PC-3 (cell line): ENCODE data around the gene TRIM61. TPM values are rescaled to one million over a fixed set of nuclear protein-coding genes. Genes with fewer than 3 reads are reported as not detected.

Experiments
- ATAC-seq: fragments of 200-7000 bp; cut with Tn5 transposase; 2 replicates; pipeline ENCODE4 v1.9.1; 2020; ENCODE audit warnings: mild to moderate bottlenecking, moderate library complexity
- BruUV-seq: library from RNA; stranded (reverse); fragments of 400-500 nt; replicated peaks from 2 replicates; lab custom pipeline; 2021; lab: Mats Ljungman, UMichigan
- CTCF ChIA-PET: fragments of 300-600 bp; sonication (Branson Sonifier 250); formaldehyde crosslinking; loops from one replicate; lab custom pipeline; 2022; ENCODE audit warnings: antibody characterized with exemption; lab: Charles Lee
- POLR2A ChIA-PET: fragments of 300-600 bp; sonication (Branson Sonifier 250); formaldehyde crosslinking; loops from one replicate; lab custom pipeline; 2022; ENCODE audit warnings: antibody characterized with exemption; ENCODE audit not compliant: unreplicated experiment; lab: Charles Lee
- DNase-seq: peaks from one replicate; pipeline ENCODE4 v3.0.0-alpha.2; 2015
- H2AFZ ChIP-seq: fragments of 300-600 bp; sonication (generic); 2 replicates; pipeline ENCODE4 v1.6.0; 2016; ENCODE audit warnings: antibody characterized with exemption, low read length
- H3F3A ChIP-seq: fragments of 300-600 bp; sonication (generic); one replicate; pipeline ENCODE4 v1.6.0; 2017; ENCODE audit warnings: antibody characterized with exemption, low read length, control low read depth, mild to moderate bottlenecking; ENCODE audit not compliant: unreplicated experiment
- H3K27ac ChIP-seq: fragments of 300-600 bp; sonication (generic); 2 replicates; pipeline ENCODE4 v1.5.1; 2016; ENCODE audit warnings: mild to moderate bottlenecking, low read length
- H3K27me3 ChIP-seq: fragments of 300-600 bp; sonication (generic); 2 replicates; pipeline ENCODE4 v1.6.1; 2016; ENCODE audit warnings: low read length, mixed read lengths
- H3K36me3 ChIP-seq: fragments of 300-600 bp; sonication (generic); 2 replicates; pipeline ENCODE4 v1.6.1; 2016; ENCODE audit warnings: low read depth, mixed run types, low read length, mixed read lengths
- H3K4me1 ChIP-seq: fragments of 300-600 bp; sonication (generic); 2 replicates; pipeline ENCODE4 v1.5.1; 2016; ENCODE audit warnings: low read length; ENCODE audit not compliant: insufficient read depth
- H3K4me2 ChIP-seq: fragments of 300-600 bp; sonication (generic); 2 replicates; pipeline ENCODE4 v1.6.0; 2016; ENCODE audit warnings: low read length
- H3K4me3 ChIP-seq: fragments of 300-600 bp; sonication (generic); 2 replicates; pipeline ENCODE4 v1.5.1; 2016; ENCODE audit warnings: mild to moderate bottlenecking, low read length, mixed read lengths
- H3K79me2 ChIP-seq: fragments of 300-600 bp; sonication (generic); 2 replicates; pipeline ENCODE4 v1.6.1; 2017; ENCODE audit warnings: low read length, mixed read lengths
- H3K9ac ChIP-seq: fragments of 300-600 bp; sonication (generic); 2 replicates; pipeline ENCODE4 v1.6.0; 2016; ENCODE audit warnings: mild to moderate bottlenecking, low read length
- H3K9me2 ChIP-seq: fragments of 300-600 bp; sonication (generic); replicated peaks from 2 replicates; pipeline ENCODE4 v1.6.1; 2016; ENCODE audit warnings: mixed run types, low read length, mixed read lengths
- H3K9me3 ChIP-seq: fragments of 300-600 bp; sonication (generic); 2 replicates; pipeline ENCODE4 v1.6.1; 2016; ENCODE audit warnings: low read length, mixed read lengths
- H4K20me1 ChIP-seq: fragments of 300-600 bp; sonication (generic); 2 replicates; pipeline ENCODE4 v1.6.1; 2016; ENCODE audit warnings: low read length, mixed read lengths
- CTCF ChIP-seq: fragments of 300-600 bp; sonication (generic); conservative IDR thresholded peaks from 2 replicates; pipeline ENCODE4 v1.5.1; 2017; ENCODE audit warnings: antibody characterized with exemption, low read depth, mild to moderate bottlenecking, low read length
- EZH2 ChIP-seq: fragments of 300-600 bp; sonication (generic); IDR thresholded peaks from one replicate; pipeline ENCODE4 v1.6.1; 2017; ENCODE audit warnings: antibody characterized with exemption, mild to moderate bottlenecking, low read length; ENCODE audit not compliant: unreplicated experiment
- EZH2phosphoT487 ChIP-seq: fragments of 300-600 bp; sonication (generic); IDR thresholded peaks from 2 replicates; pipeline ENCODE4 v1.6.1; 2018; ENCODE audit warnings: mild to moderate bottlenecking, antibody characterized with exemption, low read length, borderline replicate concordance
- intact Hi-C: fragments of 100-400 bp; cut with micrococcal nuclease; formaldehyde crosslinking; loops from 2 replicates; pipeline ENCODE4 v1.9.0; 2023
- total RNA-seq: library from RNA; depleted of rRNA; stranded (reverse); fragments of >200 nt; gene quantifications from 2 replicates; pipeline ENCODE4 v1.2.3, GENCODE V29; 2014

Gene TRIM61
- total RNA-seq, 1 experiment from 2014 or later = not detected

- Histone ChIP-seq H3K79me2 (no peaks in the 10 kb centered on the region), H3F3A (no peaks in the 10 kb centered on the region), H4K20me1 (no peaks in the 10 kb centered on the region), H3K9me3 (no peaks in the 10 kb centered on the region), H3K9ac (no peak overlapping the region), H3K4me1 (no peaks in the 10 kb centered on the region), H2AFZ (no peak overlapping the region), H3K36me3 (no peaks in the 10 kb centered on the region), H3K27ac (no peak overlapping the region), H3K4me3 (no peak overlapping the region), H3K4me2 (no peak overlapping the region), H3K9me2 (no peaks in the 10 kb centered on the region), H3K27me3 (no peaks in the 10 kb centered on the region)
- TF ChIP-seq CTCF = no peak
- no peak for TF ChIP-seq EZH2phosphoT487
- TF ChIP-seq EZH2 = no peak
- ChIA-PET POLR2A (no interaction called here), CTCF (no interaction called here)
- intact Hi-C loops = no loop called here
- no TSS peak for BruUV-seq
- DNase-seq = no peak
- no peak for ATAC-seq
Measured at GRCh38 chr4:164946810-164947209, 30.6 kb downstream of the TRIM61 start.

- no peak for ATAC-seq
- TF ChIP-seq EZH2 = no peak
- TF ChIP-seq CTCF = no peak
- TF ChIP-seq EZH2phosphoT487 = no peak
- CTCF ChIA-PET = no interaction called here
- Histone ChIP-seq H3K9ac (no peak overlapping the region), H3K4me3 (no peak overlapping the region), H3K27me3 (no peaks in the 10 kb centered on the region), H3K9me2 (no peaks in the 10 kb centered on the region), H3K9me3 (no peaks in the 10 kb centered on the region), H3K4me2 (no peak overlapping the region), H3F3A (no peaks in the 10 kb centered on the region), H3K27ac (no peak overlapping the region), H3K36me3 (no peaks in the 10 kb centered on the region), H3K79me2 (no peaks in the 10 kb centered on the region), H4K20me1 (no peaks in the 10 kb centered on the region), H3K4me1 (no peaks in the 10 kb centered on the region), H2AFZ (no peak overlapping the region)
- no peak for DNase-seq
- POLR2A ChIA-PET = no interaction called here
- intact Hi-C loops = no loop called here
- no TSS peak for BruUV-seq
Measured at GRCh38 chr4:164945146-164945545, 32.3 kb downstream of the TRIM61 start.

GRCh38 chr4:164943192-164943591, 34.3 kb downstream of the TRIM61 start:
- ATAC-seq = no peak
- H3K4me1 ChIP-seq = no peaks in the 10 kb centered on the region
- no peaks in the 10 kb centered on the region for H3K27me3 ChIP-seq
- H3K79me2 ChIP-seq = no peaks in the 10 kb centered on the region
- no peak overlapping the region for H3K27ac ChIP-seq
- no peak overlapping the region for H3K4me3 ChIP-seq
- intact Hi-C loops = no loop called here
- H3K36me3 ChIP-seq = no peaks in the 10 kb centered on the region
- no TSS peak for BruUV-seq
- no peaks in the 10 kb centered on the region for H3F3A ChIP-seq
- CTCF ChIA-PET = no interaction called here
- H4K20me1 ChIP-seq = no peaks in the 10 kb centered on the region
- no peak overlapping the region for H3K9ac ChIP-seq
- no peaks in the 10 kb centered on the region for H3K9me2 ChIP-seq
- H2AFZ ChIP-seq = no peak overlapping the region
- H3K9me3 ChIP-seq = no peaks in the 10 kb centered on the region
- no peak overlapping the region for H3K4me2 ChIP-seq
- TF ChIP-seq CTCF = no peak
- no peak for DNase-seq
- POLR2A ChIA-PET = interaction anchor here (0.6 kb wide), 1 partner anchor 107 kb away, joined by 6 read pairs; no protein-coding TSS in a partner anchor
